Measurements from ENCODE around the gene DNAH1. TPM values are rescaled to one million over a fixed set of nuclear protein-coding genes. Genes with fewer than 3 reads are reported as not detected.

DNAH1 gene
- total RNA-seq, 1 experiment from 2014 or later, result 2.4 TPM

- ATAC-seq (peak; percentile 52), DNase-seq (ENCODE audit: low read depth, low spot score) (no peak)
- no peak for TF ChIP-seq POLR2AphosphoS5 (IDR thresholded peaks at IDR 0.05; ENCODE audit: low read depth, low read length)
- no peak for TF ChIP-seq SIN3A (IDR thresholded peaks at IDR 0.05; ENCODE audit: borderline replicate concordance, insufficient read depth, low read depth, low read length)
- TF ChIP-seq TCF7L2 (IDR thresholded peaks at IDR 0.05; ENCODE audit: low read depth, low read length), result no peak
- no peak for TF ChIP-seq REST (IDR thresholded peaks at IDR 0.05; ENCODE audit: insufficient read depth in 1 of 2, low read depth in 2 of 2, low read length in 1 of 2)
- TF ChIP-seq CTCF (IDR thresholded peaks at IDR 0.05), result no peak
- in situ Hi-C loops (cut with HindIII; ENCODE audit: low pct_unique_long_range_greater_than_20kb, low sequenced_read_pairs), result no loop called here
- Histone ChIP-seq H3K36me3 (ENCODE audit: control insufficient read depth, insufficient read depth, low read length) (no peaks in the 10 kb centered on the region), H3K4me3 (ENCODE audit: low read depth in 2 of 2, low read length in 2 of 2) (no peak overlapping the region), H3K27ac (ENCODE audit: low read length) (no peak overlapping the region), H3K4me1 (ENCODE audit: control insufficient read depth, insufficient read depth, low read length) (peaks cover 13% of the 10 kb centered on the region), H3K9me3 (ENCODE audit: control insufficient read depth, insufficient read depth, low read depth, low read length) (no peaks in the 10 kb centered on the region), H3K27me3 (ENCODE audit: control insufficient read depth, insufficient read depth, low read length) (no peaks in the 10 kb centered on the region)
- intact Hi-C loops (cut with micrococcal nuclease; ENCODE audit: unreplicated experiment), result no loop called here
- CTCF ChIA-PET, result no interaction called here
- no TSS peak for BruUV-seq (replicated peaks)
- POLR2A ChIA-PET, result no interaction called here
Measured at GRCh38 chr3:52299247-52299878, 16.8 kb upstream of the DNAH1 start.

- Histone ChIP-seq H3K4me1 (ENCODE audit: control insufficient read depth, insufficient read depth, low read length) (peaks cover 13% of the 10 kb centered on the region), H3K4me3 (ENCODE audit: low read depth in 2 of 2, low read length in 2 of 2) (no peak overlapping the region), H3K9me3 (ENCODE audit: control insufficient read depth, insufficient read depth, low read depth, low read length) (no peaks in the 10 kb centered on the region), H3K27me3 (ENCODE audit: control insufficient read depth, insufficient read depth, low read length) (no peaks in the 10 kb centered on the region), H3K27ac (ENCODE audit: low read length) (peak overlapping the region; percentile 29; the same call in 1 of the 2 replicates), H3K36me3 (ENCODE audit: control insufficient read depth, insufficient read depth, low read length) (no peaks in the 10 kb centered on the region)
- TF ChIP-seq CTCF (IDR thresholded peaks at IDR 0.05), result no peak
- TF ChIP-seq TCF7L2 (IDR thresholded peaks at IDR 0.05; ENCODE audit: low read depth, low read length), result no peak
- no peak for TF ChIP-seq POLR2AphosphoS5 (IDR thresholded peaks at IDR 0.05; ENCODE audit: low read depth, low read length)
- TF ChIP-seq SIN3A (IDR thresholded peaks at IDR 0.05; ENCODE audit: borderline replicate concordance, insufficient read depth, low read depth, low read length), result no peak
- no peak for TF ChIP-seq REST (IDR thresholded peaks at IDR 0.05; ENCODE audit: insufficient read depth in 1 of 2, low read depth in 2 of 2, low read length in 1 of 2)
- ChIA-PET POLR2A (no interaction called here), CTCF (interaction anchor here (0.6 to 0.8 kb wide), 2 partner anchors 21 to 39 kb away, joined by 3 read pairs; no protein-coding TSS in a partner anchor)
- DNase-seq (ENCODE audit: low read depth, low spot score), result no peak
- BruUV-seq (replicated peaks), result no TSS peak
- in situ Hi-C loops (cut with HindIII; ENCODE audit: low pct_unique_long_range_greater_than_20kb, low sequenced_read_pairs), result no loop called here
- intact Hi-C loops (cut with micrococcal nuclease; ENCODE audit: unreplicated experiment), result no loop called here
- ATAC-seq, result peak; percentile 87
Measured at GRCh38 chr3:52299879-52300611, 16.1 kb upstream of the DNAH1 start.

All from Panc1 (cell line).